Activated CD8-positive, alpha-beta memory T cell treated with anti-CD3 and anti-CD28 coated beads, Interleukin-2, amount 50 U/mL, for 24 hours (primary cell): ENCODE results near the gene RPS6KB2.

Source experiments
- DNase-seq: peaks from one replicate; pipeline ENCODE4 v3.0.0-alpha.2; 2020; ENCODE audit errors: extremely low read depth

Gene RPS6KB2

GRCh38 chr11:67429722-67430121 lies 1.4 kb downstream of the RPS6KB2 start:
- no peak for DNase-seq

GRCh38 chr11:67431346-67432249 lies 3.3 kb downstream of the RPS6KB2 start:
- no peak for DNase-seq

- DNase-seq, result no peak
Measured at GRCh38 chr11:67432655-67433349, 4.5 kb downstream of the RPS6KB2 start.

DNA sequence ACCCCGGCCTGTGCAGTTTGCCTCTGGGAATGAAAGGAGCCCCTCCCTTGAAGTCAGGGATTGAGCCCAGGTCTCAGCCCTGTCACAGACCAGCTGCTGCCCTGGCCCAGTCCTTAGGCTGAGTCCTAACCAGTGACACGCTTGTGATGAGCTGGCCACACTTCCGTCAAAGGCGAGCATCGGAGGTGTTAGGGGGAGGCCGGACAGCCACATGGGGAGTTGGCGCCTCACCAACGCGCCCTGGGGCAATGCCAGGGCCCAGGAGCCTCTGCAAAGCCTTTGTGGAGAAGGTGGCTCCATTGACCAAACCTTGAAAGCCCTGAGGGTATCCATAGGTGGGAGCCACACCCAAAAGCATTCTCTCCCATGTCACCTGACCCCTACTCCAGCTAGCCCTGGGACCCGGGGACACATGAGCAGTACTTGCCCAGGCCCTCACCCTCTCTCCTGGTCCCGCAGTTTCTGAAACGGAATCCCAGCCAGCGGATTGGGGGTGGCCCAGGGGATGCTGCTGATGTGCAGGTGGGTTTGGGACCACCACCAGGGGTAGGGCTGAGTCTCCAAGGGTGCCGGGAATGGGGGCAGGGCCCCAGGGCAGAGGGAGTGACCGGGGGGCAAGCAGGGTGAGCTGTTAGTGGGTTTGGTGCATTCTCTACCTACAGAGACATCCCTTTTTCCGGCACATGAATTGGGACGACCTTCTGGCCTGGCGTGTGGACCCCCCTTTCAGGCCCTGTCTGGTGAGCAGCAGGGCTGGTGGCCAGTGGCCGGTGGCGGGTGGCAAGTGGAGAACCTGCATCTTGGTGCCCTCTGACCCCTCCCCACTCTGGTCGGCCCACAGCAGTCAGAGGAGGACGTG lies 5.5 kb downstream of the RPS6KB2 start:
- no peak for DNase-seq

- no peak for DNase-seq
Measured at GRCh38 chr11:67434395-67434881, 6.1 kb downstream of the RPS6KB2 start.

DNA sequence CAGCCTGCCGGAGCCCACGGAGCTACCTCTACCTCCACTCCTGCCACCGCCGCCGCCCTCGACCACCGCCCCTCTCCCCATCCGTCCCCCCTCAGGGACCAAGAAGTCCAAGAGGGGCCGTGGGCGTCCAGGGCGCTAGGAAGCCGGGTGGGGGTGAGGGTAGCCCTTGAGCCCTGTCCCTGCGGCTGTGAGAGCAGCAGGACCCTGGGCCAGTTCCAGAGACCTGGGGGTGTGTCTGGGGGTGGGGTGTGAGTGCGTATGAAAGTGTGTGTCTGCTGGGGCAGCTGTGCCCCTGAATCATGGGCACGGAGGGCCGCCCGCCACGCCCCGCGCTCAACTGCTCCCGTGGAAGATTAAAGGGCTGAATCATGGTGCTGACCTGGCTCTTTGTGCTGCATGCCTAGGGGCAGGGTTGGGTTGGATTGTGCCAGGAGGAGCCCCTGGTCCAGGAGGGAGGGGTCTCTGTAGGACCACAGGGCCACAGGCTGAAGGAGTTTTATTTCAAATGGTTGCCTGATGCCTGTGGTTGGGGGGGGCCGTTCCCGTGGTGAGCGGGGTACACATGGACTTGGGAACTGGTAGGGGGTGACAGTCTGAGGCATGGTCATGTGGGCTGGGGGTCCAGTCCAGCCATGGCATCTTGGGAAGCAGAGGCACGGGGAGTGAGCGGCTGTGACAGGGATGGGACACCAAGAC lies 6.9 kb downstream of the RPS6KB2 start:
- DNase-seq, result no peak

DNA sequence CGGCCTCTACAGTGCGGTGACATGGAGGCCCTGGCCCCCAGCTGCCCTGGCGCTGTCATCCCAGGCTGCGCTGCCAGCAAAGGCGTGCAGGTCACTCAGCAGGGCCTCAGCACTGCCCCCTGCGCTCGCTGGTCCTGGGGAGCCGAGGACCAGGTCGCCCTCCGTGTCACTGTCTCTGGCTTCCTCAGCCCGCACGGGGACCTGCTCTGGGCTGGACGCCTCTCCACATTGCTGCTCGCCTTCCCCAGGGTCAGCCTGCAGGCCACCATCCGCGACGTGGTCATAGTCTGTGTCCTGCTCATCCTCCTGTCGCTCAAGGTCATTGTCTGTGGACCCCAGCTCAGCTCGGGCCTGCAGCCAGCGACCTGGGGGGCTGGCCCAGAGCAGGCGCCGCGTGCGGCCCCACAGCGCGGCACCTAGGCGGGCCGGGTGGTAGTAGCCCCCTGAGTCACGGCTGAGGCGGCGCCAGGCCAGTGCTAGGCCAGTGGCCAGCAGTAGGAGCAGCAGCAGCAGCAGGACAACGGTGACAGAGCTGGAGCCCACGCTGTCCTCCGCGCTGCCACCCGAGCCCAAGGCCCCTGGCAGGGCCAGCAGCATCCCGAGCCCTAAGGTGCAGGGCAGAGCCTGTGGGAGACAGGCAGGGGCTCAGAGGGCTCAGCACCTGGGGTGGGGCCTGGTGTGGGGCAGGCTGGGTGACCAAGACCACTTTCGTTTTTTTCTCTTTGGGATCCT lies 7.6 kb downstream of the RPS6KB2 start:
- DNase-seq, result no peak

DNA sequence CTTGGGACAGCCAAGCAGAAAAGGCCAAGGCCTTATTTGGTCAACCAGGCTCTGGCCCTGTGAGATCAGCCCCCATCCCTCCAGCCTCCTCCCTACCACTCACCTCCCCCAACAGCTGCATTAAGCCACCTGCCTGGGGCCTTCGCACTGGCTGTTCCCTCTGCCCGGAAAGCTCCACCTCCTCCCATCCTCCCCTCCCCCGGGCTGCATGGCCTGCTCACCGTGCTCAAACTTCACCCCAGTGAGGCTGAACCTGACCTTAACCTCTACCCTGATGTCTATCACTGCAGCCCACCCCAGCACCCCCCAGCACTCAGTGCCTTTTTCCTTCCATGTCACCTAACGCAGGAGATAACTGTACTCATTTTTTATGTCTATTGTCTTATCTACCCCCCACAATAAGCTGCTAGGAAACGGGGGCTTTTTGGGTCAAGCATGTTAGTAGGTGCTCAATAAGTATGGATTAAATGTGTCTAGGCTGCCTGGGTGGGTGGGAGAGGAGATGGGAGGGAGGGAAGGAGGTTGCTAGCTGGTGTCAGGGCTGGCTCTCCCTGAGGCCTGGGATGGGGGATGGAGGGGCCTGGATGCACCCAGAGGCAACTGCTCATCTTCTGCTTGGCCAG lies 8.3 kb downstream of the RPS6KB2 start:
- DNase-seq, result no peak

- no peak for DNase-seq
Measured at GRCh38 chr11:67437082-67437808, 9.0 kb downstream of the RPS6KB2 start, which contains the start of gene PTPRCAP. PTPRCAP (minus strand) TSS chr11:67437682; CDS start chr11:67437619, 63 bp downstream.

GRCh38 chr11:67437809-67438157 lies 9.5 kb downstream of the RPS6KB2 start:
- DNase-seq, result no peak

- DNase-seq, result no peak
Measured at GRCh38 chr11:67438158-67438902, 10.0 kb downstream of the RPS6KB2 start.

- DNase-seq, result no peak
Measured at GRCh38 chr11:67439321-67440228, 11.3 kb downstream of the RPS6KB2 start.

DNA sequence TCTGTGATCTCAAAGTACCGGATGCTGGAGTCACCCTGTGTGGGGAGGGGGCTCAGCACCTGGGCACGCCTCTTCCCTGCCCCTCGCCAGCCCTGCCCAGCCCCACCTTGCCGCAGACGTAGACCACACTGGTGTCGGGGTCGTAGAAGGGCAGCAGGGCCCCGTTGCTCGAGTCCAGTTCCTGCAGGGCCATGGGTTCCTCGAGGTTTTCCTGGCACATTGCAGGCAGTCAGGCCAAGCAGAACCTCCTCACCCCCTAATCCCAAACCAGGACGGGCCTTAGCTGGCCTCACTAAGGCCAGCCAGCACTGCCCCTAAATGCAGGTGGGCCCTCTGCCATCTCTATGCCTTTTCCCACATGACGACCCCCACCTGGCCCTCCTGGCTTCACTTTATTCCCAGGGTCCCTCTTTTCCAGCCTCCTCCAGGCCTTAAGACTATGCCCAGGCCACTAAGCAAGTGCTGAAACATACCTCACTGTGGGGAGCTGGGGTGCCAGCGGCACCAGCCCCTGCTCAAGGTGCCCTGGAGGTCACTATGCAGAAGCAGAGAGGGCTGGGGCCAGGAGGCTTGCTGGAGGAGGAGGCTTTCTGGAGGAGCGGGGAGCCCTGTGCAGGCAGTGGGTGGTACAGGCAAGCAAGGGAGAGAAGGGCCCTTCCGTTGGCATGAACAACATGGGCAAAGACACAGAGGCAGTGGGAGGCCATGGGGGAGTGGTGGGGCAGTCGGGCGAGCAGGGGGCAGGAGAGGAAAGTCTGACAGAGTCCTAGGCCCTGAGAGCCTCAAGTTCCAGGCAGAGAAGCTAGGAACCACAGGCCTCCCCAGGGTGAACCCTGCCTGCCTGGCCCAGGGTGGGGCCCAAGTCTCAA lies 12.2 kb downstream of the RPS6KB2 start:
- DNase-seq, result no peak

DNA sequence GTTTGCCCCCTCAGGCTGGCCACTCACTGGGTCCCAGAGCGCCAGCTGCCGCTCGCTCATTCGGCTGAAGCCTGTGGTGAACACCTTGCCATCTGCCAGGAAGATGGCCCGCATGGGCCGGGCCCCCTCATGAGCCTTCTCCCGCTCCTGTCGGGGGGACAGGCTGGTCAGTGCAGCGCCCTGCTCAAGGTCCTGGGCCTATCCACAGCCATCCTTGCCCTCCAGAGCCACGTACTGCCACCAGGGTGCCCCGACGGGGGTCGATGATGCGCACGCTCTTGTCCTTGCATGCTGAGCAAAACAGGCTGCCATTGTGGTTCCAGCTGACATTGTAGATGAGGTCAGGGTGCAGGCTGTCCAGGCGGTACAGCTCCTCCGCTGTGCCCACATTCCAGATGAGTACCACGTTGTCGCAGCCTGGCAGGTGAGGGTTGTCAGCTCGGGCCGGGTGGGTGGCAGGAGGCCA lies 12.8 kb downstream of the RPS6KB2 start:
- DNase-seq, result no peak

DNA sequence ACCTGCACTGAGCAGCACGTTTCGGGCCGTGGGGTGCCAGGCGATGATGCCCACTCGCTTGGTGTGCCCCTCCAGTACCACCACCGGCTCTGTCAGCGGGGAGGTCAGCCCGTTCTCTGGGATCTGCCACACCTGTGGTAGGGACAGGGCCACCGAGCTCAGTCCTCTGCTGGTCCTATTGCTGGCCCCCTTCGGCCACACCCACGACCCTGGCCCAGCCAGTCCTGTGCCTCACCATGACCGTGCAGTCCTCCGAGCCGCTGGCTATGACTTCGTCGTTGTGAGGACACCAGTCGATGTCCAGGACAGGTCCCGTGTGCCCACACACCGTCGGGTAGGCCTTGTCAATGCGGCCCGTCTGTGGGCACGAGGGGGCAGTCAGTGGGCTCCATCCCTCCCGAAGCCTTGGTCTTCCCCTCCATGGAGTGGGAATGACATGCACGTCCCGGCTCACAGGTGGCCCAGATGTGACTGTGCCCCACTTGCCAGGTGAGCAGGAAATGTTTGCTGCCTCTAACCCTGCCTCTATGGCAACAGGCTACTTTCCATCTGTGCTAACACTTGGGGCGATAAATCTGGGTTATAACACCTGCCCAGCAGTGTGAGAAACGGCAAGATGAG lies 13.5 kb downstream of the RPS6KB2 start:
- DNase-seq, result no peak
